Liver (tissue), 9 donors: ENCODE data around the gene DISC1. TPM values are rescaled to one million over a fixed set of nuclear protein-coding genes. Genes with fewer than 3 reads are reported as not detected.

Experiments
- DNase-seq: peaks from one replicate; pipeline ENCODE4 v3.0.0-alpha.2; 2017; ENCODE audit warnings: low spot score
- H3K27ac ChIP-seq, 2 donors: one replicate each; pipeline ENCODE4 v1.7.0; 2013; ENCODE audit warnings: inconsistent platforms in 2 of 2, low read length in 2 of 2, control low read depth in 1 of 2, low read depth in 1 of 2, mild to moderate bottlenecking in 1 of 2
- H3K27me3 ChIP-seq, 4 donors: one replicate each; pipeline versions ENCODE4 v1.6.1 to v1.7.0; 2013; ENCODE audit warnings: low read length in 3 of 4, inconsistent platforms in 1 of 4, mild to moderate bottlenecking in 1 of 4, moderate library complexity in 1 of 4; ENCODE audit not compliant: control insufficient read depth in 4 of 4, insufficient read depth in 4 of 4
- H3K36me3 ChIP-seq, 4 donors: one replicate each; pipeline versions ENCODE4 v1.6.1 to v1.7.0; 2013; ENCODE audit warnings: low read length in 3 of 4, mild to moderate bottlenecking in 3 of 4, low read depth in 1 of 4, moderate library complexity in 1 of 4; ENCODE audit not compliant: control insufficient read depth in 4 of 4, insufficient read depth in 3 of 4
- H3K4me1 ChIP-seq, 4 donors: one replicate each; pipeline versions ENCODE4 v1.6.1 to v1.7.0; 2013; ENCODE audit warnings: low read length in 3 of 4, mild to moderate bottlenecking in 3 of 4, moderate library complexity in 1 of 4; ENCODE audit not compliant: control insufficient read depth in 4 of 4, insufficient read depth in 4 of 4
- H3K4me3 ChIP-seq, 3 donors: one replicate each; pipeline versions ENCODE4 v1.6.1 to v1.7.0; 2013; ENCODE audit warnings: low read length in 3 of 3, control low read depth in 1 of 3, low read depth in 1 of 3, mild to moderate bottlenecking in 1 of 3
- H3K9ac ChIP-seq, 2 donors: one replicate each; pipeline ENCODE4 v1.7.0; 2013; ENCODE audit warnings: low read length in 2 of 2, mild to moderate bottlenecking in 2 of 2, moderate library complexity in 2 of 2, control low read depth in 1 of 2, low read depth in 1 of 2
- H3K9me3 ChIP-seq, 4 donors: one replicate each; pipeline versions ENCODE4 v1.6.1 to v1.7.0; 2013; ENCODE audit warnings: low read length in 3 of 4; ENCODE audit not compliant: control insufficient read depth in 4 of 4
- ATF3 ChIP-seq: IDR thresholded peaks from 2 replicates; pipeline ENCODE4 v1.6.1; 2016; ENCODE audit warnings: antibody characterized with exemption
- CTCF ChIP-seq: fragments of 150-350 bp; IDR thresholded peaks from 2 replicates; pipeline ENCODE4 v1.5.1; 2017; ENCODE audit warnings: improper control_type of control experiment, low read depth, low read length; ENCODE audit not compliant: missing input control
- EGR1 ChIP-seq, 2 donors: IDR thresholded peaks; 2 replicates each; pipeline ENCODE4 v1.6.1; 2016 to 2018; ENCODE audit warnings: antibody characterized with exemption in 2 of 2, low read depth in 2 of 2
- FOXA1 ChIP-seq: IDR thresholded peaks from 2 replicates; pipeline ENCODE4 v1.6.1; 2016; ENCODE audit warnings: antibody characterized with exemption
- FOXA2 ChIP-seq: IDR thresholded peaks from 2 replicates; pipeline ENCODE4 v1.6.1; 2016; ENCODE audit warnings: antibody characterized with exemption
- GABPA ChIP-seq, 2 donors: IDR thresholded peaks in 1 of 2; conservative IDR thresholded peaks in 1 of 2; 2 replicates each; pipeline ENCODE4 v1.6.1; 2016; ENCODE audit warnings: antibody characterized with exemption in 2 of 2, mild to moderate bottlenecking in 1 of 2, moderate library complexity in 1 of 2
- HNF4A ChIP-seq, 2 donors: conservative IDR thresholded peaks; 2 replicates each; pipeline ENCODE4 v1.6.1; 2016; ENCODE audit warnings: antibody characterized with exemption in 2 of 2, mild to moderate bottlenecking in 2 of 2
- HNF4G ChIP-seq: IDR thresholded peaks from 2 replicates; pipeline ENCODE4 v1.6.1; 2016; ENCODE audit warnings: antibody characterized with exemption
- JUND ChIP-seq, 2 donors: IDR thresholded peaks; 2 replicates each; pipeline ENCODE4 v1.6.1; 2016; ENCODE audit warnings: antibody characterized with exemption in 2 of 2
- MAX ChIP-seq: IDR thresholded peaks from 2 replicates; pipeline ENCODE4 v1.6.1; 2016; ENCODE audit warnings: antibody characterized with exemption
- NR2F2 ChIP-seq: IDR thresholded peaks from 2 replicates; pipeline ENCODE4 v1.6.1; 2016; ENCODE audit warnings: antibody characterized with exemption
- RAD21 ChIP-seq, 2 donors: IDR thresholded peaks; 2 replicates each; pipeline ENCODE4 v1.6.1; 2016; ENCODE audit warnings: antibody characterized with exemption in 2 of 2, mild to moderate bottlenecking in 2 of 2
- REST ChIP-seq: IDR thresholded peaks from 2 replicates; pipeline ENCODE4 v1.6.1; 2016; ENCODE audit warnings: antibody characterized with exemption, mild to moderate bottlenecking
- RXRA ChIP-seq, 2 donors: IDR thresholded peaks; 2 replicates each; pipeline ENCODE4 v1.6.1; 2017 to 2018; ENCODE audit warnings: antibody characterized with exemption in 2 of 2, mild to moderate bottlenecking in 1 of 2
- SP1 ChIP-seq: IDR thresholded peaks from 2 replicates; pipeline ENCODE4 v1.6.1; 2018; ENCODE audit warnings: antibody characterized with exemption, mild to moderate bottlenecking
- TAF1 ChIP-seq: conservative IDR thresholded peaks from 2 replicates; pipeline ENCODE4 v1.6.1; 2016; ENCODE audit warnings: antibody characterized with exemption, mild to moderate bottlenecking
- YY1 ChIP-seq: IDR thresholded peaks from 2 replicates; pipeline ENCODE4 v1.6.1; 2016; ENCODE audit warnings: antibody characterized with exemption, mild to moderate bottlenecking
- ZBTB33 ChIP-seq: IDR thresholded peaks from 2 replicates; pipeline ENCODE4 v1.6.1; 2016; ENCODE audit warnings: antibody characterized with exemption
- WGBS: extraction: QIAGEN DNeasy Blood & Tissue Kit; methylation state at CpG from one replicate; pipeline ENCODE4 v1.1.7; 2013; 5-methylcytosine and 5-hydroxymethylcytosine counted together
- polyA plus RNA-seq, 2 donors: library from polyadenylated mRNA; stranded (reverse) in 1 of 2; unstranded in 1 of 2; fragments of 200-250 nt in 1 of 2; fragments of >200 nt in 1 of 2; fragmentation: Nextera tagmentation in 1 of 2; extraction: Ambion mirVana in 1 of 2; gene quantifications; one replicate each; pipeline versions ENCODE4 v1.2.1 to v1.2.3, GENCODE V29; 2013 to 2015
- total RNA-seq, 2 donors: library from RNA; depleted of rRNA; stranded (reverse); fragments of >200 nt; gene quantifications; one replicate each; pipeline ENCODE4 v1.2.3, GENCODE V29; 2014
- donor health status: healthy.
- donor health status: healthy.
- donor health status: healthy.
- donor health status: healthy.
- donor health status: healthy.

DISC1 gene
- total and polyA plus RNA-seq, 4 donors, result 0.45 to 6.3 (median 2.3) TPM

GRCh38 chr1:231757101-231757404 is 130.5 kb downstream of the DISC1 start:
- Histone ChIP-seq H3K36me3 (no peaks in the 10 kb centered on the region), H3K4me1 (no peaks in the 10 kb centered on the region), H3K27ac (no peak overlapping the region), H3K27me3 (no peaks in the 10 kb centered on the region), H3K9me3 (peaks cover 0 to 4% (median 0%) of the 10 kb centered on the region in 4 donors), H3K4me3 (no peak overlapping the region), H3K9ac (no peak overlapping the region)
- TF ChIP-seq SP1, result no peak
- no peak for TF ChIP-seq YY1
- TF ChIP-seq CTCF, result no peak
- TF ChIP-seq REST, result no peak
- TF ChIP-seq GABPA (IDR thresholded peaks at IDR 0.05 in 1 of 2, conservative IDR thresholded peaks at IDR 0.05 in 1 of 2), result no peak
- no peak for TF ChIP-seq FOXA1
- TF ChIP-seq TAF1, result no peak
- no peak for TF ChIP-seq HNF4G
- no peak for TF ChIP-seq ATF3
- no peak for TF ChIP-seq FOXA2
- TF ChIP-seq EGR1 (IDR thresholded peaks at IDR 0.05; ENCODE audit: low read depth in 2 of 2), result no peak
- no peak for TF ChIP-seq JUND (IDR thresholded peaks at IDR 0.05)
- no peak for TF ChIP-seq RXRA (IDR thresholded peaks at IDR 0.05)
- TF ChIP-seq NR2F2, result no peak
- no peak for TF ChIP-seq MAX
- no peak for TF ChIP-seq ZBTB33
- 21% methylated on average over 2 of the region's 2 CpGs for WGBS
- no peak for DNase-seq

- 95% methylated on average over 8 of the region's 8 CpGs for WGBS
- H3K9ac ChIP-seq, result no peak overlapping the region
These were observed 131.2 kb downstream of the DISC1 start for GRCh38 chr1:231757759-231758158.

More at GRCh38 chr1:231757759-231758158, 131.2 kb downstream of the DISC1 start:
- TF ChIP-seq RXRA (IDR thresholded peaks at IDR 0.05), result no peak
- TF ChIP-seq GABPA (IDR thresholded peaks at IDR 0.05 in 1 of 2, conservative IDR thresholded peaks at IDR 0.05 in 1 of 2), result no peak
- no peak for TF ChIP-seq HNF4A (conservative IDR thresholded peaks at IDR 0.05)
- no peak for TF ChIP-seq MAX
- no peak for TF ChIP-seq RAD21 (IDR thresholded peaks at IDR 0.05)
- Histone ChIP-seq H3K9me3 (peaks cover 0 to 4% (median 0%) of the 10 kb centered on the region in 4 donors), H3K27me3 (no peaks in the 10 kb centered on the region), H3K4me3 (no peak overlapping the region), H3K27ac (no peak overlapping the region), H3K36me3 (no peaks in the 10 kb centered on the region), H3K4me1 (no peaks in the 10 kb centered on the region)
- DNase-seq, result no peak
